Effector CD8-positive, alpha-beta T cell (primary cell): ENCODE data around the gene GAS7.

Experiments
- DNase-seq: peaks from one replicate; lab custom pipeline; 2025; lab: John Stamatoyannopoulos, UW
- total RNA-seq, 4 experiments: gene quantifications; one replicate each; lab custom pipeline; 2026; lab: John Stamatoyannopoulos, UW

The GAS7 gene
- total RNA-seq: 8.6 to 150 (median 94.5) reads per million in 4 experiments

DNA sequence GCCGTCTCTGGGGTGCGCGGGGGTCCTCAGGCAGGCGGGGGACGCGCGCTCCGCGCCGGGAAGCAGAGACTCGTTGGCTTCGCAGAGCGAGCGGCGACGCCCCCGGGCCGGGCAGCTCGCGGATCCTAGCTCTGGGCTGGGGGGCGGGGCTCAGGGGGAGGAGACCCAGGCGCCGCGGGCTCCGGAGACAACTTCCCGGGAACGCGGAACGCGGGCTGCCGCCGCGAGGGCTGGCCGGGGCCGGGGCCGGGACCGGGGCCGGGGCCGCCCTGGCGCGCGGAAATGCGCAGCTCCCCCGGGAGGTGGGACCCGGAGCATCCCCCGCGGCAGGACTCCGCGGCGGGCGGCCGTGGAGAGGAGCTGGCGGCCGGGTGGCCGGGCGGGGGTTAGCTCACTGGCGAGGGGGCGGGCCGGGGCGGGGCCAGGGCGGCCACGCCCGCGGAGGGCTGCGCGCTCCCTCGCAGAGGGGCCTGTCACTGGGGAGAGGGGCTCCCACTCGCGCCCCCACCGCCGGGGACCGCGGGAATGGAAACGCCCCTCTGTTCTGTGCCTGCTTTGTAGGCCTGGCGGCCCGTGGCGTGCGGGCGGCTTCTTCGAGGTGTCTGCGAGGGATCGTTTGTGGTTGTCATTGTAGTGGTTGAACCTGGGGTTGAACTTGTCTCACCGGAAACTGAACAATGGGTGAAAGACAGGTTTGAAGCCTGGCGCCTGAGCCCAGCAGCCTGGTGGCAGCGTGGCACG, at the start of gene GAS7:
Gene GAS7, minus strand, starts transcription at position 98 of the 741 bp plus-strand sequence.
- DNase-seq: no peak

DNA sequence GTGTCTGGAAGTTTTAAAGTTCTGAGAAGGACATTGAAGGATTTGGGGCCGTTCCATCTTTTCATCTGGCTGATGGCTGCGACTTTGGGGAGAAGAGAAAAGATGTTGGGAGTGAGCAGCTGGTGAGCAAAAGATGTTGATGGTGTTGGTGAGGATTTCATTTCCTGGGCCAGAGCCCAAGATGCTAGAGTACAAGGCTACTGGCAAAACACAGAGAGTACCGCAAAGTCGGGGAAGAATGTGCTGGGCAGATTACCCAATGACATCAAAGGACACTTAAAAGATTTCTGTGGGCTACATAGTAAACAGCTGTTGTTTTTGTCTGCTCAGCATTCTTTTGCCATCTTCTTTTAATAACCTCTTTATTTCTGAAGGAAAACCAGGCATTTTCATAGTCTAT, 49.4 kb upstream of the GAS7 start:
- DNase-seq: no peak

DNA sequence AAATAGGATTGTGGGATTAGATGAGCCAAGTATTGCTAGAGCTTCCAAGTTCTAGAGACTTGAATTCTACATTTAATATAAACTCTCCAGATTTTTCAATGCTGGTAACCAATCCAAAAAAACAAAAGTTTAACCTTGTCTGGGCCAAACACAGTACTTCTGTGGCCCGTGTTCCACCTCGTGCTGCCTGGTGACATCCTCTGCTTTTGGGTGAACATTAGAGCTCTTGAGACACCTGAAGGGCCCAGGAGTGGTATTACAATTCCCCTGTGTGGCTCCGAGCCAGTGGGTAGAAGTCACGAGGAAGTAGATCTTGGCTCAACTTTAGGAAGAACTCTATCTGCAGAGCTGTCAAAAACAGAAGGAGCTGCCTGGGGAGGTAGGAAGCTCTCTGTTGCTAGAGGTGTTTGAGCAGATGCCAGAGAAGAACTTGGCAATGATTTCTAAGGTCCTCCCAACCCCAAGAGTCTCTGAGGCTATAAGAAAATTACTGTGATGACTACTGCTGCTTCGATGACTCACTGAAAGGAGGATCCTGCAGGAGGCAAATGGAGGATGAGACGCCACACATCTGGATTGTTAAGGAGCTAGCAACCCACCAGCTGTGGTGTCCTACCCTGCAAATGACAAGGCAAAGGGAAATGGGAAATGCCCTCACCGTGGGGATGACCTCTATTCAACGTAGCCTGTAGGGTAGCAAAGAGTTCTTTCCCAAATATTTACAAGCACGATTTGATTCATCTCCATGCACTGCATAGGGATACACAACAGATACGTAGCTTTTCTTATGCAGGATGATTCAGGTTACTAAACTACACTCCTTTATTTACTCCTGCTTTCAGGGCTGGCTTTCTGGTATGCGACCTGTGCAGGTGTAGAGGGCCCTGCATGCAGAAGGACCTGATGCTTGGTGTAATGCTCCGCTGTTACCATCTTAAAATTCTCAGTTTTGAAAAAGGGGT, 45.8 kb upstream of the GAS7 start:
- DNase-seq: no peak

DNA sequence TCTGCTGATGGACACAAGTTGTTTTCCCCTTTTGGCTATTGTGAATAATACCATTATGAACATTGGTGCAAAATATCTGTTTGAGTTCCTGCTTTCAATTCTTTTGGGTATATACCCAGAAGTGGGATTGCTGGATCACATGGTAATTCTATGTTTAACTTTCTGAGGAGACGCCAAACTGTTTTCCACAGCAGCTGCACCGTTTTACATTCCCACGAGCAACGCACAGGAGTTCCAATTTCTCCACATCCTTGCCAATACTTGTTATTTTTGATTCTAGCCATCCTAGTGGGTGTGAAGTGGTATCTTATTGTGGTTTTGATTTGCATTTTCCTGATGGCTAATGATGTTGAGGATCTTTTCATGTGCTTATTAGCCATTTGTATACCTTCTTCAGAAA, 43.4 kb upstream of the GAS7 start:
- no peak for DNase-seq

DNA sequence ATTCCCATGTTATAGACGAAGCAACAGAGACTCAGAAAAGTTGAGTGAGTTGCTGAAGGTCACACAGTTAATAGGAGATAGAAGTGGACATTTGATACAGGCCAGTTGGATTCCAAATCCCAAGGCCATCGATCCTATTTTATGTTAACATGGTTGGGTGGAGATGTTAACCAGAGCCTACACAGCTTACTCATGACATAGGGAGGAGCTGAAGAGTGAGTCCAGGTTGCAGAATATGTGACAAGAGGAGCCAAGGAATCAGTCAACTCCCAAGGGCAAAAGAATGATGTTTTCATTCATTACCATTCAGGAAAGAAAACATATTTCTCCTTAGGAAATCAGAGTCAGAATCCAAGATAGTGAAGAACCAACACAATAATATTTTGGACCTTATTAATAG, 40.3 kb upstream of the GAS7 start:
- DNase-seq: no peak

DNA sequence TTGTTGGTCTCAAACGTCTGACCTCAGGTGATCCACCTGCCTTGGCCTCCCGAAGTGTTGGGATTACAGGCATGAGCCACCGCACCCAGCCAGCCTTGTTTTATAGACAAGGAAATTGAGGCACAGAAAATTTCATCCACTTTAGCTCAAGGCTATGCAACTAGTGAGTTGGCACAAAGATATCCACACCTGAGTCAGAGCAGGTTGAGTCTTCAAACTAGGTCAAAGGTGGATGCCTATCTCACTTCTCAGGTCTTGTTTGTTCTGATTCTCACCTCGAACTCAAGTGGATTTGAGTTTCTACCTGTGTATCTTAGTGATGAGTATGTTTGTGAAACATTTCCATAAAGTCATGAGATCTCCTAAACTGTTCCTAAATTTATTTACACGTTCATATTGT, 35.6 kb upstream of the GAS7 start:
- DNase-seq: no peak

DNA sequence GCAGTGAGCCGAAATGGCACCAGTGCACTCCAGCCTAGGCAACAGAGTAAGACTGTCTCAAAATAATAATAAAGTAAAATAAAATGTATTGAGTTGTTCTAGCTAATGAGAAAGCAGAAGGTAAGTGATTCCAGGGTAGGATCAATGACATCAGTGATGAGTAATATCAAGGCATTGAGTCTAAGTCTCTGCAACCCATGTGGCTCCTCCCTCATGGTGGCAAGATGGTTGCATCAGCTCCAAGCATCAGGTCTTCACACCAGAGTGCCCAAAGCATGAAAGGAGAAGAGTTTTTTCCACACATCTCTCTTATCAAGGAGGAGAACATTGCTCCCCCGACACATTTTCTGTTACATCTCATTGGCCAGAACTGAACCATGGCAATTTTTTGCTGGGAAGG, 34.8 kb upstream of the GAS7 start:
- no peak for DNase-seq

DNA sequence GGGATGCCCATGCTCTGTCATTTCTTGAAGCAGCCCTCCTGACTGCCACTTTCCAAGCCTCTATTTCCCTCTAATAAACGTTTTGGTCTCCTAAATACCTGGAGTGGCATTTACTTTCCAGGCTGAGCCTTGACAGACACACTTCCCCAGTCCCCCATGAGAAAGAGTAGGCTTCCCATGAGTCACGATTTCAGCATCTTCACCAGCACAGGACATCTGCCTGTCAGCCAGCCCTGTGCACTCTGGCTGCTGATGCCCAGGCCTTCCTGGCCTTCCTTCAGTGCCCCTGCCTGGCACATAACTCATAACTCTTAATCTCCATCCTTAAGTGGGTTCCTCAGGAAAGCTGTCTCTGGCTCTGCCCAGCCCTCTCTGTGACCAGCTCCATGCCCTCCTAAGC, 30.8 kb upstream of the GAS7 start:
- no peak for DNase-seq

DNA sequence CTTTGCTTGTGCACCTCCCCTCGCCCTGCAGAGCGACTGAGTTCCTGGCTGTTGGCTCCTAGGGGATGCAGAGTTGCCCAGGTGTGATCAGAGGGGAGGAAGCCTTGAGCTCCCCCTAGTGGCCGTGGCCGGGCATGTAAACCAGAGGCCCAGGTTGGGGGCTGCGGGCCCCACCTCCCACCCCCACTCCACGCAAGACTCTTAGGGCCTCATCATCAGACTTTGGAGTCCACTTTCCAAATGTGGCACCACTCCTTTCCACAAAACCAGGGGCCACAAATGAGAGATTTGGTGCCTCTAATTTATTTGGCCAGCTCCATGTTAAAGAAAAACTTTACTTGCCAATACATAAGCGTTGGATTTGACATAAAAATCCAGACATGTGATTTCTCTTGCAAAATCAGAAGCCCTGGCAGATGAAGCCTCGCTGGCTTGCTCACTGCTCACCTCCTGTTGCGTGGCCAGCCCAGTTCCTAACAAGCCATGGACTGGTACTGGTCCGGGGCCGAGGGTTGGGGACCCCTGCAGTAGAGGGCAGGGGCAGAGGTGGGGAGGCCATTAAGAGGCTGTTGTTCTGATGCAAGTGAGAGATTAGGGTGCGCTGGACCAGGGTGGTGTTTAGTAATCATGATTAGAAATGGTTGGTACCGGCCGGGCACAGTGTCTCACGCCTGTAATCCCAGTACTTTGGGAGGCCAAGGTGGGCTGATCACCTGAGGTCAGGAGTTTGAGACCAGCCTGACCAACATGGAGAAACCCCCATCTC, 28.7 kb upstream of the GAS7 start:
- peak; percentile 21 for DNase-seq

DNA sequence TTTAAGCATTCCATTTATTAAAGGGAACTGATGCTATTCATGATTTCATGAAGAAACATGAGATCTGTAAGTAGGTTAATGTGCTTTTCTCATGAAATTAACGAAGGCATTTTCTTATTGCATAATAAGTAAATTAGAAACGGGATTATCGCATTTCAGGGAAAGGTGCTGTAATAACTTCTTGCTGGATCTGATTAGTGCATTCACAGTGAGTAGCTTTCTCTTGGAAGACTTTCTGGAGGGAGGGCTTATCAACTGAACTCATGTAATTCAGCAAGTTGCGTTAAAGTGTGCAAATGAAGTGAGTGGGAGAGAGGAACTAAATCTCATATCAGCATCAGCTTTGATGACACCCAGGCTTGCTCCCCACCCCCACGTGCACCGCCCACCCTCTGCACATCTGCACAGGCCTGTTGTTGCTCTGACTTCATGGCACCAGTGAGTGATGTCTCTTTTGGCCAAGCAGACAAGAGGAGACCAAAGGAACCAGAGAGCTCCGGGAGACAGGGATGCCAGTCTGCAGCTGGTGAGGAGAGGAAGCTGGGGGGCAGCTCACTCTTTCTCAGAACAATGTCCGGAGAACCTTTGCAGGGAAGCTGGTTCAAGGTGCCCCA, 26.3 kb upstream of the GAS7 start:
- no peak for DNase-seq

DNA sequence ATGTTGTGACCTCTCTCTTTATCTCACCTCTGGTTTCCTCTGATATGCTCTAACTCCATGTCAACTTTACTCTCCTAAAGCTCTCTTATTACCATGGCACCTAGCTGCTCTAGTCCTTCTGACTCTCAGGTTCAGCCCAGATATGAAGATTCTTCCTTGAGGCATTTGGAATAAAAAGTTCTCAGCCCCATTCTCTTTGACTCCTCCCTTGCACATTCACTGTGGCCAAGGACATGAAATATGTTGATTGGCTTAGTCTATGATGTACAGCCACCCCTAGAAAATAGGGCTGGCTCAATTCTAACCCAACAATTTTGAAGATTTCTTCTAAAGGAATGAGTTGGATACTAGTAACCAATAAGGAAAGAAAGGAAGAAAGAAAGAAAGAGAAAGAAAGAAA, 20.8 kb upstream of the GAS7 start:
- DNase-seq: no peak

DNA sequence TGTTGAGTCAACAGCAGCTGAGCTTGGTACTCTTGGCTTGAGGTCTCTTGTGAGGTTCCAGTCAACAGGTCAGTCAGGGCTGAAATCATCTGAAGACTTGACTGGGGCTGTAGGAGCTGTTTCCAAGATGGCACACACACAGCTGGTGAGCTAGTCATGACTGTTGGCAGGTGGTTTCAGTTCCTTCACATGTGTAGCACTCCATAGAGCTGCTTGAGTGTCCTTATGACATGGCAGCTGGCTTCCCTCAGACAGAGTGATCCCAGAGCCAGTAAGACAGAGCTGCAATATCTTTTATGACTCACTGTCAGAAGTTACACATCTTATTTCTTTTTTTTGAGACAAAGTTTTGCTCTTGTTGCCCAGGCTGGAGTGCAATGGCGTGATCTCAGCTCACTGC, 19.5 kb upstream of the GAS7 start:
- no peak for DNase-seq

DNA sequence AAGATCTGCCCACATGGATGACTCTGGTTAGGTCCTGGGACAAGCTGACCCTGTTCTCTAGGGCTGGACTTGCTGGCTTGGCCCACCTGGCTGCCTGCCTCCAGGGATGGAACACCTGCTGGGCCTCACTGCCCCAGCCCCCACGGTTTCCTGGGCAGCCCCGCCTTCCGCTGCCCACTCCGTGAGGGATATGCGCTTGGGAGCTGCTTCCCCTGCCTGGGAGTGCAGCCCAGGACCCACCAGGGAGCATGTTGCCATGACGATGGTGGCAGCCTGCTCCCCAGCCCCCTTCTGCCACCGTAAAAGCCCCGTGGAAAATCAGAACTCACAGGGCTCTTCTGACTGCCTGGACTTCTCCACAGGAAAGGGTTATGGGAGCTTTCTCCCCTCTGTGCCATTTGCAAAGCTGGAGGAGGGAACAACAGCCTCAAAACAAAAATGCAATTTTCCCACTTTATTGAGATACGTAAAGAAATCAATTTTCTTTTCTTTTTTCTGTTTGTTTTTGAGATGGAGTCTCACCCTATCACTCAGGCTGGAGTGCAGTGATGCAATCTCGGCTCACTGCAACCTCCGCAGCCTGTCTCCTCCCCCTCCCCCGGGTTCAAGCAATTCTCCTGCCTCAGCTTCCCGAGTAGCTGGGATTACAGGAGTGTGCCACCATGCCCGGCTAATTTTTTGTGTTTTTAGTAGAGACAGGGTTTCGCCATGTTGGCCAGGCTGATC, 18.0 kb upstream of the GAS7 start:
- no peak for DNase-seq

DNA sequence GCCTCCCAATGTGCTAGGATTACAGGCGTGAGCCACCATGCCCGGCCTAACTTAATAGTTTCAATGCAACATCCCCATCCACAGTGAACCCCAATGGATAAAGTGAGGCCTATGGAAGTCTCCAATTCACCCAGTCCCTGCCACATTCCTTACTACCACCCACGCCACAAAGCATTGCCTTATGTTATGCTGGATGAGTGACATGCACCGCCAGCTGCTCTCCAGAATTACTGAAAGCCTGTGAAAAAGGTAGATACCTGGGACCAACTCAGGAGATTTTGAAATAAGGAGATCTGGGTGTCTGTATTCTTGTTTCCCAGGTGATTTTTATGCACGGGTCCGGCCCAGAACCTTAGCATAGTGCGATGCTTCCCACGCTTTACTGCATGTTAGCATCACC, 16.9 kb upstream of the GAS7 start:
- no peak for DNase-seq

DNA sequence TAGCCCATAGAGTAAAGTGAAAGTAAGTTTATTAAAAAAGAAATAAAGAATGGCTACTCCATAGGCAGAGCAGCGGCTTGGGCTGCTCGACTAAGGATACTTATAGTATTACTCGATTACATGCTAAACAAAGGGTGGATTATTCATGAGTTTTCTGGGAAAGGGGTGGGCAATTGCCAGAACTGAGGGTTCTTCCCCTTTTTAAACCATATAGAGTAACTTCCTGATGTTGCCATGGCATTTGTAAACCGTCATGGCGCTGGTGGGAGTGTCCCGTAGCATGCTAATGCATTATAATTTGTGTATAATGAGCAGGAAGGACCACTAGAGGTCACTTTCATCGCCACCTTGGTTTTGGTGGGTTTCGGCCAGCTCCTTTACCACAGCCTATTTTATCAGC, 13.3 kb upstream of the GAS7 start:
- DNase-seq: no peak

DNA sequence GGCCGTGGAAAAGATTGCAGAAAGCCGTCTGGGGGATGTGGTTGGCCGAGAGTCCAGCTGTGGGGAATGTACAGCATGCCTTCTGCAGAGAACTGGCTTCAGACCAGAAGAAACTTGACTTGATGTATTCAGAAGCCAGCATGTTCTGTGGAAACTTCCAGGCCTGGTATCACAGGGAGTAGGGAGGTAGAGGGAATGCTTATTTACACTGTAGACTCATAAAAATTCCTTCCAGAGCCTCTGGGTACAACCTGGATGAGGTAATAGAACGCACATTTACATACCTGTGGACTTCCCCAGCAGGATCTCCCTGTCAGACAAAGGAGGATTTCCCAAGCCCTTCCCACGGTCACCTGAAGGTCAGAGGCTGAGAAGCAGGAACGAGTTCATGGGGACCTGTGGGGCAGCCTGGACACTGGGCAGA, 11.8 kb upstream of the GAS7 start:
- DNase-seq: no peak

DNA sequence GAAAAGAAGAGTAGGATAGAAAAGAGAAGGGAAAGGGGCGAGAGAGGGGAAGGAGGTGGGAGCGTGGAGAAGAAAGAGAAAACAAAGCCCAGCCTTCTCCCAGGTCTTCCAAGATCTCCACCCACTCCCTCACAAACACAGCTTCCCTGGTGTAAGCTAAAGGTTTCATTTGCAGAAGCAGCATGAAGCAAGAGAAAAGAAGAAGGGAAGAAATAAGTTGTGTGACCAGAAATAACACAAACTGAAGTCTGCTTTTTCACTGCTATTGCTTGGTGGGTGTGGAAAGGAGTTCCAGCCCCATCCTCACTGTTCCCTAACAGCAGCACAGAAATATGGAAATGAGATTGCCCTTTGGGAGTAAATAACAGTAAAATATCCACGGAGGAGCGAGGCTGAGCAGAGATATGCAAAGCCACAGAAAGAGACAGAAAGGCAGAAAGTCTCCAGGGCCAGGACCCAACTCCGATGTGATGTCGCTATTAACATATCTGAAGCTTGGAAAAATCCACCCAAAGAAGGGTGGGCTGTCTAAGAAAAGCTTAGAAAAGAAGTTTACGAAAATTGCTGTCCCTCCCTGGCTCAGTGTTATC, 10.3 kb upstream of the GAS7 start:
- DNase-seq: no peak

DNA sequence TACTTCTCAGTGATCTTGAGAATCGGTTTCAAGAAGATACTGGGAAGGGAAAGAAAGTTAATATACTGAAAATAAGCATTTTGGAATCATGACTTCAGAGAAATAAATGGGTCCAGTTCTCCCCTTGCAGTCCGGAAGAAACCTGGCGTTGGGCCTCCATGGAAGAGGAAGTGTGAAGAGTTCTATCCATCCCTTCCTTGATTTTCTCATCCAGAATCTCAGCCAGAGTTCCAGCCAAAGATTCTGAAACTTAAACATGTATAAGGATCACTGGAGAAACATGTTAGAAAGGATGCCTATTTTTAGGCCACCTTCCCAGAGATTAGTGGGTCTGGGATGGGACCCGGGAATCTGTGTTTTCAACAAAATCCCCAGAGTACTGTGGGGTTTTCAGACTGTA, 8.7 kb upstream of the GAS7 start:
- DNase-seq: no peak

DNA sequence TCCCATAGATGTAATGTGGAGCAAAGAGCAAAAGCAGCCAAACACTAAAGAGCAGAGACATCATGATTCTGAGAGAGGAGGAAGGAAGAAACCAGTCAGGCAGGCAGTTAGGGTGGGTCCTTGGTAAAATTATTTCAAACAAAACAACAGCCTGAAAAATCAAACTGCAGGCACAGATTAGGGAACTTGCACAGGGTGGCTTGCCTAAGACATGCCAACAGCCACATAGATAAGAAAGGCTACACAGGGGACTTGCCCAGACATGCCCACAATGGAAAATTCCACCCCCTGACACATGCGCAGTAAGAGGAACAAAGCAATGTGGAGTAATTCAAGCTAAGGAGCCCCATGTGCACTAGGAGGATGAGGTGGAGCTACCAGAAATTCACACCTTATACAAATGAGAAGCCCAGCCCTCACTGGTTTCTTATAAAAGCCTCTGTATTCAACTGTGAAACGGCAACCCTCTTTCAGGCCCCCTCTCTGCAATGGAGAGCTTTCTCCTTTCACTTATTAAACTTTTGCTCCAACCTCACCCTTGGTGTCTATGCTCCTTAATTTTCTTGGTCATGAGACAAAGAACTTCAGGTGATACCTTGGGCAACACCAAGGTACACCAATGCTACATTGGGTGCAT, 7.3 kb upstream of the GAS7 start:
- no peak for DNase-seq

DNA sequence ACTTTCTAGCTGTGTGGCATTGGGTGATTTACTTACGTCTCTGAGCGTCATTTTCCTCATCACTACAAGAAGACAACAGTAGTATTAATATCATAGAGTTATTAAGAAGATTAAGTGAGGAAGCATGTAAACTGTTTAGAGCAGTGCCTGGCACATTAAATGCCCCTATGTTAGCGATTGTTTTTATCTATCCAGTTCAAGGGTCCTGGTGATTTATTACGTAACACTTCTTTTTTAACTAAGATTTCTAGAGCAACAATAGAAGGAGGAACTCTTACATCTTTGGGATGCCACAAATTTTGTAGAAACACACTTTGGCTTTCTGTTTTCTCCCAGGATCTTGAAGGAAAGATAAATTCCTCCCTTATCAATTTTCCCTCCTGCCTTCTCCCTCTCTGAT, 3.3 kb upstream of the GAS7 start:
- DNase-seq: no peak
